Keratinocyte (primary cell): ENCODE data around the gene ZBTB49. TPM values are rescaled to one million over a fixed set of nuclear protein-coding genes. Genes with fewer than 3 reads are reported as not detected.

Source experiments
- DNase-seq: peaks from one replicate; pipeline ENCODE4 v3.0.0-alpha.2; 2011; ENCODE audit warnings: low read depth, missing footprints, low spot score
- FAIRE-seq: peaks from 2 replicates; lab custom pipeline; 2011; peaks lifted over from hg19 to GRCh38; lab: Jason Lieb, UNC
- H2AFZ ChIP-seq: 2 replicates; pipeline ENCODE4 v1.6.0; 2012; ENCODE audit warnings: low read length, control low read depth, inconsistent platforms; ENCODE audit not compliant: control insufficient read depth
- H3K27ac ChIP-seq: 2 replicates; pipeline ENCODE4 v1.5.1; 2011; ENCODE audit warnings: low read length; ENCODE audit not compliant: control insufficient read depth, insufficient read depth
- H3K27me3 ChIP-seq: 3 replicates; pipeline ENCODE4 v1.6.0; 2011; ENCODE audit warnings: low read length; ENCODE audit not compliant: control insufficient read depth, insufficient read depth; ENCODE audit errors: extremely low read depth
- H3K36me3 ChIP-seq, 2 experiments: 2 replicates in 1 of 2; 3 replicates in 1 of 2; pipeline ENCODE4 v1.5.1; 2011; ENCODE audit warnings: low read length in 2 of 2, mild to moderate bottlenecking in 1 of 2; ENCODE audit not compliant: control insufficient read depth in 2 of 2, insufficient read depth in 2 of 2; ENCODE audit errors: extremely low read depth in 1 of 2
- H3K4me1 ChIP-seq: 3 replicates; pipeline ENCODE4 v1.5.1; 2011; ENCODE audit warnings: low read length; ENCODE audit not compliant: control insufficient read depth, insufficient read depth; ENCODE audit errors: extremely low read depth
- H3K4me2 ChIP-seq: 3 replicates; pipeline ENCODE4 v1.6.0; 2011; ENCODE audit warnings: low read depth, low read length; ENCODE audit not compliant: control insufficient read depth, insufficient read depth; ENCODE audit errors: extremely low read depth
- H3K4me3 ChIP-seq, 3 experiments: fragments of 200-600 bp in 1 of 3; sonication (generic) in 1 of 3; 2 replicates in 2 of 3; 3 replicates in 1 of 3; pipeline ENCODE4 v1.5.1; 2011 to 2016; ENCODE audit warnings: low read length in 3 of 3, mild to moderate bottlenecking in 3 of 3, control low read depth in 2 of 3, inconsistent platforms in 1 of 3, low read depth in 1 of 3, mixed read lengths in 1 of 3, mixed run types in 1 of 3, moderate library complexity in 1 of 3; ENCODE audit not compliant: control insufficient read depth in 2 of 3, insufficient read depth in 2 of 3; ENCODE audit errors: extremely low read depth in 1 of 3
- H3K79me2 ChIP-seq: 2 replicates; pipeline ENCODE4 v1.6.0; 2012; ENCODE audit warnings: low read length; ENCODE audit not compliant: control insufficient read depth, insufficient read depth
- H3K9ac ChIP-seq: 3 replicates; pipeline ENCODE4 v1.6.0; 2011; ENCODE audit warnings: low read length; ENCODE audit not compliant: control insufficient read depth, insufficient read depth; ENCODE audit errors: extremely low read depth
- H3K9me1 ChIP-seq: 3 replicates; pipeline ENCODE4 v1.6.0; 2011; ENCODE audit warnings: low read length; ENCODE audit not compliant: control insufficient read depth, insufficient read depth; ENCODE audit errors: extremely low read depth
- H3K9me3 ChIP-seq: 2 replicates; pipeline ENCODE4 v1.5.1; 2012; ENCODE audit warnings: low read depth, low read length; ENCODE audit not compliant: control insufficient read depth
- H4K20me1 ChIP-seq: 3 replicates; pipeline ENCODE4 v1.6.0; 2011; ENCODE audit warnings: low read length; ENCODE audit not compliant: control insufficient read depth, insufficient read depth; ENCODE audit errors: extremely low read depth
- CTCF ChIP-seq, 3 experiments: IDR thresholded peaks in 1 of 3; conservative IDR thresholded peaks in 1 of 3; optimal IDR thresholded peaks in 1 of 3; 2 replicates in 2 of 3; 3 replicates in 1 of 3; pipeline versions ENCODE3 to v1.5.1; 2011; ENCODE audit warnings: low read length in 3 of 3, mild to moderate bottlenecking in 3 of 3, moderate library complexity in 2 of 3, control low read depth in 1 of 3, inconsistent platforms in 1 of 3; ENCODE audit not compliant: insufficient read depth in 2 of 3; ENCODE audit errors: extremely low read depth in 1 of 3
- EZH2 ChIP-seq: IDR thresholded peaks from one replicate; pipeline ENCODE4 v1.6.1; 2012; ENCODE audit warnings: inconsistent platforms, mild to moderate bottlenecking, low read length, moderate library complexity
- dilution Hi-C: fragments of 300-500 bp; cut with MboI; formaldehyde crosslinking; loops from one replicate; pipeline ENCODE4 v1.7.0; 2020; ENCODE audit warnings: low sequenced_read_pairs; ENCODE audit not compliant: extremely low pct_ligation_motif_present
- polyA plus RNA-seq, 5 experiments: library from polyadenylated mRNA; depleted of rRNA in 3 of 5; stranded (reverse) in 3 of 5; stranded (forward) in 1 of 5; unstranded in 1 of 5; fragments of >200 nt; gene quantifications; 1 replicate in 1 of 5; 2 replicates in 3 of 5; 3 replicates in 1 of 5; pipeline versions ENCODE4 v1.2.1 to v1.2.3, GENCODE V29; 2011 to 2012; ENCODE audit warnings: missing spikeins in 2 of 5, low read depth in 1 of 5, low replicate concordance in 1 of 5

ZBTB49 gene
- polyA plus RNA-seq, 1 donor (not counting 4 experiments of a cell fraction or from before 2014, with no cell fraction given) = 3.8 TPM

- no peak for DNase-seq
- Histone ChIP-seq H3K4me3 (no peak overlapping the region), H3K4me1 (no peaks in the 10 kb centered on the region), H3K4me2 (no peak overlapping the region), H3K36me3 (no peaks in the 10 kb centered on the region), H3K79me2 (no peaks in the 10 kb centered on the region), H2AFZ (no peak overlapping the region), H4K20me1 (no peaks in the 10 kb centered on the region), H3K27me3 (no peaks in the 10 kb centered on the region), H3K9me3 (no peaks in the 10 kb centered on the region), H3K27ac (no peak overlapping the region), H3K9me1 (no peaks in the 10 kb centered on the region), H3K9ac (no peak overlapping the region)
- no peak for FAIRE-seq
- dilution Hi-C loops = no loop called here
- TF ChIP-seq EZH2 (no peak), CTCF (optimal IDR thresholded peaks at IDR 0.05 in 1 of 3, IDR thresholded peaks at IDR 0.05 in 1 of 3, conservative IDR thresholded peaks at IDR 0.05 in 1 of 3; ENCODE audit: extremely low read depth in 1 of 3, insufficient read depth in 2 of 3, low read length in 3 of 3) (no peak)
Measured at GRCh38 chr4:4349867-4350266, 59.8 kb downstream of the ZBTB49 start.

GRCh38 chr4:4350909-4351308 lies 60.9 kb downstream of the ZBTB49 start:
- Histone ChIP-seq H3K36me3 (no peaks in the 10 kb centered on the region), H4K20me1 (no peaks in the 10 kb centered on the region), H3K9ac (no peak overlapping the region), H3K79me2 (no peaks in the 10 kb centered on the region), H3K27me3 (no peaks in the 10 kb centered on the region), H3K4me2 (no peak overlapping the region), H3K9me3 (no peaks in the 10 kb centered on the region), H3K4me1 (no peaks in the 10 kb centered on the region), H2AFZ (no peak overlapping the region), H3K9me1 (no peaks in the 10 kb centered on the region), H3K27ac (no peak overlapping the region), H3K4me3 (no peak overlapping the region)
- dilution Hi-C loops = no loop called here
- DNase-seq (no peak), FAIRE-seq (no peak)
- no peak for TF ChIP-seq CTCF (optimal IDR thresholded peaks at IDR 0.05 in 1 of 3, IDR thresholded peaks at IDR 0.05 in 1 of 3, conservative IDR thresholded peaks at IDR 0.05 in 1 of 3; ENCODE audit: extremely low read depth in 1 of 3, insufficient read depth in 2 of 3, low read length in 3 of 3)
- TF ChIP-seq EZH2 = no peak
